Measurements from ENCODE around the gene COL23A1.
A peak's percentile ranks its signal among the peaks of the same experiment; 100 is the strongest.

The COL23A1 gene

DNA sequence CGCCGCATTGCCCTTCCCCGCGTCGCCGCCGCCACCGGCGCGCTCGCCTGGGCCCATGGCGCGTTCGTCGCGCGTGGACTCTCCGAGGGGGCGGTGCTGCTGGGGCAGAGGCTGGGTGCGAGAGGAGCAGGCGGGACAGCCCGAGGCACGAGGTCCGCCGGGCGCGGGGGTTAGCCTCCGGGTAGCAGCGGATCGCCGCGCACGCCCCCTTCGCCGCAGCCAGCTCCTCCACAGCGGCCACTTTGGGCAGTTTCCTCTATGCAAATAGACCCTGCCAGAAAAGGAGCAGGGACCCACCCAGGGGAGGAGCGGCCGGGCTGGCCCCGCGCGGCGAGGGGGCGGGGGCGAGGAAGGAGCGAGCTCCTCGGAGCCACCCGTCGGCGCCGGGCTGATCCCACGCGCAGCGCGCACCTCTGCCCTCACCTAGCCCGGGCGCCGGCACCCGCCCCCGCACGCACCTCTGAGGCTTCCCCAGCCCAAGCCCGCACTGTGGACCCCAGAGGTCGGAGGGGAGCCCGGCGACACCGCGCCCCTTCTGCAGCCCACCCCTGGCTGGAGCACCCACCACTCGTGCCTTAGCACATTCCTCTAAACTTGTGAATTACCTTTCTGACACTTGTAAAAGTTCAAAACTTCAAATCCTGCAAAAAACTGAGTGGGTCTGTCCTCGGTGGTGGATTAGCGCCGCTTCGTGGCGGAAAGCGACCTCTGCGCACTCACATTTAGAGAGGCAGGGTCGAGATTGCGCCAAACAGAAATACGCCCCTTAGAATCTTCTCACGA is at the start of gene COL23A1:
Gene COL23A1, minus strand, starts transcription at position 253 of the 783 bp plus-strand sequence.
- DNase-seq (ENCODE audit: low spot score), result peak; percentile 26

DNA sequence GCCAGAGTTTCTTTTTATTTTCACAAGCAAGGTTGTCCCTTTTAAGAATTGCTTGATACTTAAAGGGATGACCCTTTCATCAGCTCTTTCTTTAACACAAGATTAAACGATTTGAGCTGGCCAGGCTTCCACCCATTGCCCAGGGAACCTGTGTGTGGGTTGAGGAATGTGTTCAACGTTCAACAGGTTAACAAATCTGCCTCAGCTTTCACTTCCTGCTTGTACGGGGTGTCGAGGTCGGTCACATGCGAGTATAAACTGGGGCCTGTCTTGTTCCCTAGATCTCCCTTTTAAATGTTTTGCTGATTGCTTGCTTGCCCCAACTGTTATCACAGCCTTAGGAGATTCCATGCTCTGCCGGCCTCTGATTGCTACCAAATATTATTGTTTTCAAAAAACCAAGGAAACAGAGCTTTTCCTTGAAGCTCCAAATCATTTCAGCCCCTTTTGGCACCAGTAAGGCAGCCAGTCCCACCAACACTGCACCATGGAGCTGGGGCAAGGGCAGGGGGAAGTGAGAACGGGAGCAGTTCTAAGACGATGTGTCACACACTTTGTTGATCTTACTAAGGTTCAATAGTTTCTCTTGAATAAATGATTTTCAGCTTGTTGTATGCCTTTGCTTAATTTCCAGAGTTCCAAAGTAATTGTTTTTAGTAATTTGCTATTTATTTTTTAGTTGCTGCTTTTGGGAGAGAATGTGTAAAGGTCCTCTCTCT is 47.3 kb upstream of the COL23A1 start:
- no peak for DNase-seq (ENCODE audit: low spot score)

DNA sequence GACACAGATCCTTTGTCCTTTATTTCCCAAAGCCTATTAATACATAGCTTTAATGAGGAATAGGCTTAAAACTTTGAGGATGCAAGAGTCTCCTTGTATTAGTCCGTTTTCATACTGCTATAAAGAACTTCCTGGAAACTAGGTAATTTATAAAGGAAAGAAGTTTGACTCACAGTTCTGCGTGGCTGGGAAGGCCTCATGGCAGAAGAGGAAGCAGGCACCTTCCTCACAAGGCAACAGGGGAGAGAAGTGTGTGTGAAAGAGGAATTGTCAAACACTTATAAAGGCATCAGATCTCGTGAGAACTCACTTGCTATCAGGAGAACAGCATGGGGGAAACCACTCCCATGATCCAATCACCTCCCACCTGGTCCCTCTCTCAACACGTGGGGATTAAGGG is 42.1 kb upstream of the COL23A1 start:
- no peak for DNase-seq (ENCODE audit: low spot score)

DNA sequence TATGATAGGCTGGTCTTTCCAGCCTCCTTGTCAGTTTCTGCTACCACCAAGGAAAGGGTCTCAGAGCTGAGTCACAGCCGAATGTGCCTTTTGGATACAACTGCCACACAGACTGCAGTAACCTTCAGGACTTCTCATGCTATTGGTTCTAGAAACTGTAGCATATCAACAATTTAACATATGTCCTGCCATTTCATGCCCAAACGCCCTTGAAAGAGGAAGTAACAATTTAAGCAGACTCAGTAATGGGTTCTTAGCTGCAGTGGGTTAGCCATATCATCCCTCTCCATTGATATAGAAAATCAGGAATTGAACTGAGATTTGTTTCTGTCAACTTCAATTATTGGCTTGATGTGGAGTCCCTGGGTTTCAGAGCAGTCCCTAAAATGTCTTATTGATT is 40.8 kb upstream of the COL23A1 start:
- DNase-seq (ENCODE audit: low spot score), result no peak

- no peak for DNase-seq (ENCODE audit: low spot score)
These were observed 40.3 kb upstream of the COL23A1 start for GRCh38 chr5:178630475-178630930.

DNA sequence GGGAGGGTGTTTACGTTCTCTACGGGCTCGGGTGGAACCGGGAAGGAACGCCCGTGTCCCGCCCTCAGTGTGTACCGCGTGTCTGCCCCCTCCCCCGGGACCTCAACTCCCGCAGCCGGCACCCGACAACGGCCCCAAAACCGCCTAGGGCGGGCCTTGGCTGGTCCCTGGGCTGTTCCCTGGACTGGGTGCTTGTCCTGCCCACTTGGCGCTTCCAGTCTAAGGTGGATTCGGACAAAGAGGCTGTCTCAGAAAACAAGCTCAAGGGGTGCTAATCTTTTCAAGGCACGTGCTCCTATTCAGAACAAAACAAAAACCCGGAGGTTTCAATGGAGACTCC is 37.0 kb upstream of the COL23A1 start:
- DNase-seq (ENCODE audit: low spot score), result no peak

GRCh38 chr5:178626484-178627258 is 36.5 kb upstream of the COL23A1 start, which contains the start of gene CLK4:
Gene CLK4, minus strand, starts transcription at chr5:178627050. Its CDS starts 3,634 bp downstream, at chr5:178623416.
- DNase-seq (ENCODE audit: low spot score), result peak; percentile 96

- DNase-seq (ENCODE audit: low spot score), result peak; percentile 24
These were observed 35.7 kb upstream of the COL23A1 start for GRCh38 chr5:178625679-178626483.

- no peak for DNase-seq (ENCODE audit: low spot score)
These were observed 34.7 kb upstream of the COL23A1 start for GRCh38 chr5:178624631-178625546.

GRCh38 chr5:178622679-178623247 is 32.6 kb upstream of the COL23A1 start:
- no peak for DNase-seq (ENCODE audit: low spot score)

DNA sequence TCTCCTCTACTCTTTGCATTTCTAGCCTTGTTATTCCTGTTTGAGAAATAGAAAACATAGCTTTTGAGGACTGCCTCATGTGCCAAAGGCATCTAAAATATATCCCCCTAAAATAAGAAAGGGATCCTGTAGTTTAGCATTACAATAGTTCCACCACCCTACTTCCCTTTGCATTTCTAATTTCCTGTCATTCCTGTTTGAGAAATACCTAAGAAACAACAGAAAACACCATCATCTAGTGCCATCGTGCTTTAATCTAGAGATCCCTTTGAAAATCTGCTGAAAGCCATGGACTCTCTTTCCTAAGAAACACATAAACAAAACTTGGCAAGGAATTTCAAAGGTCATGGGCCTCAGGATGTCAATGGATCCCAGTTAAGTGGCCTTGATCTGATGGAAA is 29.2 kb upstream of the COL23A1 start:
- no peak for DNase-seq (ENCODE audit: low spot score)

- DNase-seq (ENCODE audit: low spot score), result no peak
These were observed 22.1 kb upstream of the COL23A1 start for GRCh38 chr5:178612299-178612698.

GRCh38 chr5:178606269-178606668 is 16.1 kb upstream of the COL23A1 start:
- DNase-seq (ENCODE audit: low spot score), result no peak

GRCh38 chr5:178605788-178606187 is 15.6 kb upstream of the COL23A1 start:
- no peak for DNase-seq (ENCODE audit: low spot score)

DNA sequence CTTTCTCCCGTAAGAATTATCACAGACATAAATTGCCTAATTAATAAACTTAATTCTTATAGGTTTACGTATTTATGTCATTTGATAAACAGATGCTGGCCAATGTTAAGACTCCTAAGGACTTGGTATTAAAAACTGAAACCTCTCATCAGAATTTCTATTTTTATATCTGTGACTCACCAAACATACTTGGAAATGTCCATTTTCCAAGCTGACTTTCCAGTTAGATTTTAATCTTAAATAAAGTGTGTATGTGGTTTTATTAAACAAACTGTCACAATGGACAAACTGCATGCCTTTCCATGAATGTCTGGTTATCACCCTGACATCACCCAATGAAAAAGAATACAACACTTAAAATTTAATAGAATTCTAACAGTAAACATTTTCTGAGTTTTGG is 12.6 kb upstream of the COL23A1 start:
- DNase-seq (ENCODE audit: low spot score), result no peak

GRCh38 chr5:178595750-178596149 is 5.6 kb upstream of the COL23A1 start:
- no peak for DNase-seq (ENCODE audit: low spot score)

- DNase-seq (ENCODE audit: low spot score), result no peak
These were observed 5.0 kb upstream of the COL23A1 start for GRCh38 chr5:178595150-178595549.

GRCh38 chr5:178590924-178591423 is 781 bp upstream of the COL23A1 start:
- no peak for DNase-seq (ENCODE audit: low spot score)

- no peak for DNase-seq (ENCODE audit: low spot score)
These were observed 733 bp downstream of the COL23A1 start for GRCh38 chr5:178589180-178590140.

All from CD4-positive, alpha-beta T cell treated with Interleukin-2 at 100 ng/mL for 4 hours (primary cell).